Measurements from ENCODE around the gene PLOD3. TPM values are rescaled to one million over a fixed set of nuclear protein-coding genes. Genes with fewer than 3 reads are reported as not detected.

The PLOD3 gene
- total RNA-seq, 1 experiment from 2014 or later, result 38.1 TPM

GRCh38 chr7:101169838-101170551 is 47.4 kb downstream of the PLOD3 start:
- peak; percentile 63 for DNase-seq (ENCODE audit: low spot score)
- in situ Hi-C loops (cut with HindIII; ENCODE audit: low sequenced_read_pairs), result loop anchor here (10.0 kb wide), 1 partner anchor 105 kb away; no protein-coding TSS in a partner anchor

DNA sequence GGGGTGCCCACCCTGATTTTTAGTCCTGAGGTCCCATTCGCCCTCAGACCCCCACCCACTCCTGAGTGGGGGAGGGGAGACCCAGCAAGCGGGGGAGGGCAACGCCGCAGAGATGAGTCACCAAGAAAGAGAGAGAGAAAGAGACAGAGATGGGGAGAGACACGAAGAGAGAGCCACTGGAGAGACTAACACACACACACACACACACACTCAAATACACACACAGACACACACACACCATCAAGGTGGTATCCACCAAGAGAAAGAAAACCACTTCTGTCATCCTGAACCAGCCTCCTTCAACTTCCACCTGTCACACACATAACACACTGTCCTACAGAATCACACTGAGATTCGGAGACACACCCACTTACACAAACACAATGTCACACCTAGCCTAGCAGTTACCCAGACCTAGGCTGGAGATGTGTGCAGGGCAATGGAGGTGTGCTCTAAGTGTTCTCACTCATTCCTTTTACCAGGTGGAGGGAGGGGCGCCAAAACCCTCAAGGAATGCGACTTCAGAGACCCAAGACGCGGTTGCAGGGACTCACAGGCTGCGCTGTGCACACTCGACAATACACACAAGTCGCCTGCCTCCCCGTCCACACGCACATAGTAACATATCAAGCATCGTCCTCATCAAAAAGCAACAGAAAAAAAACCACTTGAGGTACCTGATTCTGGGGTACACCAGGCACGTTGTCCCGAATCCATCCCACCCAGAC is 48.1 kb downstream of the PLOD3 start:
- in situ Hi-C loops (cut with HindIII; ENCODE audit: low sequenced_read_pairs), result no loop called here
- peak; percentile 41 for DNase-seq (ENCODE audit: low spot score)

DNA sequence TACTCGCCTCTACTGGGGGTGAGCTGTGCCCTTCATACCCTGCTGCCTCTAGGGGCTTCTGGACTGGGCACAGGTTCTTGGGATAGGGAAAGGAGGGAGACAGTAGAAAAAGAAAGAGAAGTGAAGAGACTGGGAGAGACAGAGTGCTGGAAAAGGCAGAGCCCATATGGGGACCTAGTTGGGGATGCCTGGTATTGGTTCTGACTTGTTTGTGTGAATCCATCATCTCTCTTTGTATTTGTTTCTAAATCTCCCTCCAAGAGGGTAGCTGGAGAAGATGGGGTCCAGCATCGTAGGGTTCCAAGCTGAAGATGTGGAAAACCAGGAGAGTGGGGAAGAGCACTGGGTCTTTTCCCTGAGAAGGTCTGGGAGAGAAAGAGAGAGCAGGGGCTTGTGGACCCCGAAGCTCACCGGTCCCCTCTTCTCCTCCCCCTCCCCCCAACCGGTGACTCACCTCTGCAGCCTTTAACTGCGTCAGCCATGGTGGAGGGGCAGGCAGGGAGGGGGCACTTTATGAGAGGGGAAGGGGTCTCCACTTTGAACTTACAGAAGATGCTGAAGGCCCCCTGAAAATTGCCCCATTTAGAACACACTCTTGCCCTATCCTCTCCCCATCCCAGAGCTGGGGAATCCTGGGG is 48.9 kb downstream of the PLOD3 start:
- in situ Hi-C loops (cut with HindIII; ENCODE audit: low sequenced_read_pairs), result no loop called here
- no peak for DNase-seq (ENCODE audit: low spot score)

DNA sequence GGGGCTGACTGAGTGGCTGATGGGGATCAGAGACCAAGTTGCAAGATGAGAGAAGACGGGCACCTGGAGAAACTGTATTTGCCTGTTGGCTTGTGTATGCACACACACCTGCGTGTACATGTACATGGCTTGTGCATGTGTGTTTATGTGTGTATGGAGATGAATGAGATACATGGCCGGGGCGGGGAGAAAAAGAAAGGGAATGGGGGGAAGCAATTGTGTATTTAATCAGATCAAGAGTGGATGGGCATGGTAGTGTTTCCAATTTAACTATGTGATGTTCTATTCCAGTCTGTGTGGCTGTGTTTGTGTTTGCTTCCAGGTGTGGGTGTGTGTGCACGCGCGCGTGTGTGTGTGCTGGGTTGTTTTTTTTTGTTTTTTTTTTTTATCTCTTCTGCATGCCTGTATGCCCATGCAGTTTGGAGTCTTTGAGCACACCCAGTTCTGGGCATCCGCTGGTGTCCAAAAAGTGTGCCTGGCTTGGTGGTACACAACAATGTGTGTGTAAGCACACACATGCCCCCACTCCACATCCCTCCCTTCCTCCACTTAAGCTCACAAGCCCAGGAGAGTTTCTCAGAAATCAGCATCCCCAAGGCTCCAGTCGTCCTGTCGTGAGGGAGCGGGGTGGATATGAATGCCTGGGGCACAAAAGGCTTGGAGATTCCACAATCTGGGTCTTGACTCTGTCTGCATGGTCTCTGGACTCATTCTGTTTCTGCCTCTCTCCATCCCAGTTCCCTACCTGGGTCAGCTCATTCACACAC is 49.6 kb downstream of the PLOD3 start:
- in situ Hi-C loops (cut with HindIII; ENCODE audit: low sequenced_read_pairs), result no loop called here

GRCh38 chr7:101166909-101167644 is 50.3 kb downstream of the PLOD3 start:
- DNase-seq (ENCODE audit: low spot score), result no peak
- in situ Hi-C loops (cut with HindIII; ENCODE audit: low sequenced_read_pairs), result no loop called here

More for the DNA sequence above, 49.6 kb downstream of the PLOD3 start:
- DNase-seq (ENCODE audit: low spot score), result no peak

DNA sequence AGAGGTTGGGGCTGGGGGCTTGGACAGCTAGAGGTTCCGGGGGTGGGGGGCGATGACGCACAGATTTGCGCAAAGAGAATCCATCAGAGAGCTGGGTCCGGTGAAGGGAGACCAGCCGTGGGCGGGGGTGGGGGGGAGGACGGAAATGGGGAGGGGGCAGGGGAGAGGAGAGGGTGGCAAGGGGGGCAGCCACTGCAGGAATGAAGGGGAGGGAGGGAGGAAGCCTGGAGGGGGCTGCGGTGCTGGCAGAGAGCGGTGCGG is 50.8 kb downstream of the PLOD3 start:
- in situ Hi-C loops (cut with HindIII; ENCODE audit: low sequenced_read_pairs), result no loop called here
- DNase-seq (ENCODE audit: low spot score), result no peak

GRCh38 chr7:101165958-101166647 is 51.3 kb downstream of the PLOD3 start:
- in situ Hi-C loops (cut with HindIII; ENCODE audit: low sequenced_read_pairs), result no loop called here
- no peak for DNase-seq (ENCODE audit: low spot score)

- in situ Hi-C loops (cut with HindIII; ENCODE audit: low sequenced_read_pairs), result no loop called here
- peak; percentile 91 for DNase-seq (ENCODE audit: low spot score)
Measured at GRCh38 chr7:101165075-101165957, 52.1 kb downstream of the PLOD3 start, which contains the start of gene VGF. VGF (minus strand) TSS chr7:101165569; CDS start chr7:101164843, 726 bp downstream.

- in situ Hi-C loops (cut with HindIII; ENCODE audit: low sequenced_read_pairs), result no loop called here
- DNase-seq (ENCODE audit: low spot score), result no peak
Measured at GRCh38 chr7:101164071-101164840, 53.1 kb downstream of the PLOD3 start.

GRCh38 chr7:101163279-101164070 is 53.9 kb downstream of the PLOD3 start:
- DNase-seq (ENCODE audit: low spot score), result peak; percentile 70
- in situ Hi-C loops (cut with HindIII; ENCODE audit: low sequenced_read_pairs), result no loop called here

- DNase-seq (ENCODE audit: low spot score), result peak; percentile 57
- in situ Hi-C loops (cut with HindIII; ENCODE audit: low sequenced_read_pairs), result no loop called here
Measured at GRCh38 chr7:101162551-101163278, 54.7 kb downstream of the PLOD3 start.

GRCh38 chr7:101161692-101162471 is 55.5 kb downstream of the PLOD3 start:
- in situ Hi-C loops (cut with HindIII; ENCODE audit: low sequenced_read_pairs), result no loop called here

GRCh38 chr7:101160910-101161309 is 56.5 kb downstream of the PLOD3 start:
- in situ Hi-C loops (cut with HindIII; ENCODE audit: low sequenced_read_pairs), result no loop called here
- DNase-seq (ENCODE audit: low spot score), result no peak

More at GRCh38 chr7:101161692-101162471, 55.5 kb downstream of the PLOD3 start:
- no peak for DNase-seq (ENCODE audit: low spot score)
